Suppressor macrophage treated with lipopolysaccharide for 1 hour (primary cell): ENCODE data around the gene DAND5.
A peak's percentile ranks its signal among the peaks of the same experiment; 100 is the strongest.

Experiments
- DNase-seq, 3 donors: peaks; one replicate each; pipeline ENCODE4 v3.0.0-alpha.2; 2020 to 2022

The DAND5 gene

DNA sequence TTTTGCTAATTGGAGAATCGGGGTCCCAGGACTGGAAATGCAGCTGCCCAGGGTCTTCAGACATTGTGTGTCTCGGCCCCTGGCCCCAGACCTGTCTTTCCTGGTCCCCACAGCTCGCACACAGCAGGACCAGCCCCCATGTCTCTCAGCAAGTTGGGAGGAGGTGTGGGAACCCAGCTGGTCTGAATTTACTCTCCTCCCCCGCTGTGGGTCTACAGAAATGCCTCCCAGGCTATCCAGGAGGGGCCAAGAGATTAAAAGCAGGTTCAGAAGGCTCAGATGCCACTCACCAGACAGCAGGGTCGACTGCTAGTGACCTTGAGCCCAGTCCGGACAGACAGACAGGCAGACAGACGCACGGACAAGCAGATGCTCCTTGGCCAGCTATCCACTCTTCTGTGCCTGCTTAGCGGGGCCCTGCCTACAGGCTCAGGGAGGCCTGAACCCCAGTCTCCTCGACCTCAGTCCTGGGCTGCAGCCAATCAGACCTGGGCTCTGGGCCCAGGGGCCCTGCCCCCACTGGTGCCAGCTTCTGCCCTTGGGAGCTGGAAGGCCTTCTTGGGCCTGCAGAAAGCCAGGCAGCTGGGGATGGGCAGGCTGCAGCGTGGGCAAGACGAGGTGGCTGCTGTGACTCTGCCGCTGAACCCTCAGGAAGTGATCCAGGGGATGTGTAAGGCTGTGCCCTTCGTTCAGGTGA, at the start of gene DAND5:
TSS of gene DAND5 (plus strand) at position 285 of the 697 bp plus-strand sequence. CDS start at position 370, 85 bp downstream.
- no peak for DNase-seq

GRCh38 chr19:12921047-12921446, 48.3 kb upstream of the DAND5 start:
- no peak for DNase-seq

- no peak for DNase-seq
Observed at GRCh38 chr19:12922959-12923358, 46.4 kb upstream of the DAND5 start.

- DNase-seq, result no peak
Observed at GRCh38 chr19:12924621-12925310, 44.6 kb upstream of the DAND5 start.

DNA sequence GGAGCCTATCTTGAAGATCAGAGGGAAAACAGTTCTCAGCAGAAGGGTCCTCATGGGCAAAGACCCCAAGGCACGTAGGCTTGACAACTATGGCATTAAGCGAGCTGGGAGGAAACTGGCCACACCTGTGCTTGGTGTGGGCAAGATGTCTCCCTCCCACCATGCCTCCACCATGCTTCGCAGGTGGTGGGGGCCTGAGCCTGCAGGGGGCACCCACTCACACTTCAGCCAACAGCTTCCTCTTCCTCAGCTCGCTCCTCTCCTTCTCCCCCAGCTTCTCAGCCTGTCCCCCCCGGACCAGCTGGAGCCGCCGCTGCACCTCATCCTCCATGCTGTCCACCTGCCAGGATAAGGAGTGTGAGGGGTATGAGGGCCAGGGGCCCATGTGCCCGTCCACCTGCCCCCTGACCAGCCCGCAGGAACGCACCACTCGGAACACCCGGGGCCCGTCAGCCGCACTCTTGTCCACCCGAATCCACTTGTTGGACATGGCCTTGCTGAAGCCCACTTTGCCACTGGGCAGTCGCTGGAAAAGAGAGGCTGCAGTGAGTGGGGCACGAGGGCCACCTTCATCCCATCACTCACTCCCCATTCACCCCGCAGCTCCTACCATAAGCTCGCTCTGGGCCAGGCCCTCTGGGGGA, 39.3 kb upstream of the DAND5 start:
- no peak for DNase-seq

- DNase-seq, result no peak
Observed at GRCh38 chr19:12932392-12933286, 36.7 kb upstream of the DAND5 start.

- peak; percentile 94 to 96 (median 96) for DNase-seq
Observed at GRCh38 chr19:12933287-12934072, 35.9 kb upstream of the DAND5 start, which contains the start of gene FARSA. Gene FARSA (minus strand): TSS chr19:12933711. CDS start chr19:12933696, 15 bp downstream.

DNA sequence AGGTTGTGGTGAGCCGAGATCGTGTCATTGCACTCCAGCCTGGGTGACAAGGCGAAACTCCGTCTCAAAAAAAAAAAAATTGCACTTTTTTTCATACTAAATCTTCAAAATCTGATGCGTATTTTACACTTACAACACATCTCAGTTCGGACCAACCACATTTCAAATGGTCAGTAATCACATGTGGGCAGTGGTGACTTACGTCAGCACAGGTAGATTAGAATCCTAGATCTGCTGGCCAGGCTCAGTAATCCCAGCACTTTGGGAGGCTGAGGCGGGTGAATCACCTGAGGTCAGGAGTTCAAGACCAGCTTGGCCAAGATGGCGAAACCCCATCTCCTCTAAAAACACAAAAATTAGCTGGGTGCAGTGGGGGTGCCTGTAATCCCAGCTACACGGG, 34.3 kb upstream of the DAND5 start:
- DNase-seq, result no peak

DNA sequence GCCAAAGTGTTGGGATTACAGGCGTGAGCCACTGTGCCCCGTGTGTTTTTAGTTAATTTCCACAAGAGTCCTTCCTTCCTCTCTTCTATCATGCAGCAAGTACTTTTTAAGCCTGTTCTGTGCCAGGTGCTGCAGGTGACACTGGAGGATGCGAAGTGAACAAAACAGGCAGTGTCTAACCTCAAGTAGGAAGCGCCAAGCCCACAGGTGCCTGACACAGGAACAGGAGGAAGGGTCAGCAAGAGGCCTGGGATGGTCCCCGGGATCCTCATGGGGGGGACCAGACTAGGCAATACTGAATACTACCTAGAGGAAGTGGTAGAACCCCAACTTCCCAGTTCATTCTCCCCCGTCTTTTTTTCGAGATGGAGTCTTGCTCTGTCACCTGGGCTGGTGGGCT, 32.8 kb upstream of the DAND5 start:
- DNase-seq, result no peak

- peak; percentile 78 to 87 (median 82) for DNase-seq
Observed at GRCh38 chr19:12937093-12937926, 32.1 kb upstream of the DAND5 start.

- peak; percentile 98 to 99 (median 99) for DNase-seq
Observed at GRCh38 chr19:12937927-12938778, 31.2 kb upstream of the DAND5 start, which contains the start of gene CALR. Gene CALR (plus strand): TSS chr19:12938609. CDS start chr19:12938680, 71 bp downstream.

DNA sequence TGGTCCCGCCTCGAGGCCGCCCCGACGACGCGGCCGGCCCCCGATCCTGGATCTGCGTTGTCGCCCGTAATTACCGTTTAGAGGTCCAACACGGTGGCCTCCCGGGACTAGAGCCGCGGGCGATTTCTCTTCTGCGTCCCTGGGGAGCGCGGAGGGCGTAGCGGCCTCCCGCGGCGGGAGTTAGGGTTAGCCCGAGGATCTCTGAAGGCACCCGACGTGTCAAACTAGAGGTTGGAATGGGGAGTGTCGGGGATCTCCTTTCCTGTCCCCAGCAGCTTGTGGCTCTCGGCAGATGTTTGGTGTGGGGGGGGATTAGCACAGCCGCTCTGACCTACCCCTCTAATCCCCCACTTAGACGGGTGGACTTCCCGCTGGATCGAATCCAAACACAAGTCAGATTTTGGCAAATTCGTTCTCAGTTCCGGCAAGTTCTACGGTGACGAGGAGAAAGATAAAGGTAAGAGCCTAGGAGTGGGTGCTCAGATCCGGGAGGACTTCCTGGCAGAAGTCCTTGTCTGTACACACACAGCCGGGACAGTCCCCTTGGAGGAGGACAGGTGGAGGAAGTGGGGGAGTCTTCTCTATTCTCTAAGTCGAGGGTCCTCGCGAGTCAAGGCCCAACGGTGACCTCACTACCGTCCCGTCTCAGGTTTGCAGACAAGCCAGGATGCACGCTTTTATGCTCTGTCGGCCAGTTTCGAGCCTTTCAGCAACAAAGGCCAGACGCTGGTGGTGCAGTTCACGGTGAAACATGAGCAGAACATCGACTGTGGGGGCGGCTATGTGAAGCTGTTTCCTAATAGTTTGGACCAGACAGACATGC, 30.4 kb upstream of the DAND5 start:
- peak; percentile 64 to 66 (median 65) for DNase-seq

DNA sequence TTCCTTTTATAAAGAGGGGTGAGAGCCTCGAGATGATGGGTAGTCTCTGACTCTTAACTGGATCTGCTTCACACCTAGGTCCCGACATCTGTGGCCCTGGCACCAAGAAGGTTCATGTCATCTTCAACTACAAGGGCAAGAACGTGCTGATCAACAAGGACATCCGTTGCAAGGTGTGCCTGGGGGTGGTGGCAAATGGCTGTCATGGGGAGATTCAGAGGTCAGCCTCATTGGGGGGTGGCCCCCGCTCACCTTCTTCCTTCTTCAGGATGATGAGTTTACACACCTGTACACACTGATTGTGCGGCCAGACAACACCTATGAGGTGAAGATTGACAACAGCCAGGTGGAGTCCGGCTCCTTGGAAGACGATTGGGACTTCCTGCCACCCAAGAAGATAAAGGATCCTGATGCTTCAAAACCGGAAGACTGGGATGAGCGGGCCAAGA, 29.4 kb upstream of the DAND5 start:
- no peak for DNase-seq

DNA sequence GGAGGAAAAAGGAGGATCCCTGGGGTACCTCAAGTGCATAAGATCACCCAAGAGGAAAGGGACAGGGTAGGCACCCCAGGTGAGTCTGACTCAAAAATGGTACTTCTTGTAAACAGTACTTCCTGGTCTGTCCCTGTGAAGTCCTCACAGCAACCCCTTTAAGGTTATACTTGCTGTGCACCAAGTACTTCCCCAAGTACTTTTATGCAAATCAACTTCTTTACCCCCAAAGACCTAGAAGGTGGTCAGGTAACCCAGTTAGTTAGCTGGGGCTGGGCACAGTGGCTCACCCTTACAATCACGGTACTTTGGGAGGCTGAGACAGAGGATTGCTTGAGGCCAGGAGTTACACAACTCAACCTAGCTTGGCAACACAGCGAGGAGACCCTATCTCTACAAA, 28.5 kb upstream of the DAND5 start:
- DNase-seq, result no peak

GRCh38 chr19:12943437-12944044, 25.8 kb upstream of the DAND5 start:
- DNase-seq, result no peak

GRCh38 chr19:12944104-12944674, 25.2 kb upstream of the DAND5 start:
- no peak for DNase-seq

- peak; percentile 100 for DNase-seq
Observed at GRCh38 chr19:12945479-12946091, 23.8 kb upstream of the DAND5 start, which contains the start of gene RAD23A. Gene RAD23A (plus strand): TSS chr19:12945862. CDS start chr19:12945949, 87 bp downstream.
